ENCODE results near the gene ZBTB20. TPM values are rescaled to one million over a fixed set of nuclear protein-coding genes. Genes with fewer than 3 reads are reported as not detected.

The ZBTB20 gene
- total RNA-seq, 4 donors from 2014 or later = 46.1 to 102 (median 81.9) TPM

- ATAC-seq (ENCODE audit: low FRiP score) = no peak
- no peak for DNase-seq (ENCODE audit: low spot score)
- TF ChIP-seq CTCF (IDR thresholded peaks at IDR 0.05) = no peak
These were observed 638.9 kb downstream of the ZBTB20 start for GRCh38 chr3:114508208-114508607.

GRCh38 chr3:114506591-114507300 lies 640.3 kb downstream of the ZBTB20 start:
- ATAC-seq (ENCODE audit: low FRiP score) (no peak), DNase-seq (ENCODE audit: low spot score) (no peak)
- TF ChIP-seq CTCF (IDR thresholded peaks at IDR 0.05) = no peak

- DNase-seq (ENCODE audit: low spot score) (no peak), ATAC-seq (ENCODE audit: low FRiP score) (no peak)
- TF ChIP-seq CTCF (IDR thresholded peaks at IDR 0.05) = no peak
These were observed 642.0 kb downstream of the ZBTB20 start for GRCh38 chr3:114504941-114505628.

GRCh38 chr3:114502204-114502603 lies 644.9 kb downstream of the ZBTB20 start:
- ATAC-seq (ENCODE audit: low FRiP score) (no peak), DNase-seq (ENCODE audit: low spot score) (no peak)
- no peak for TF ChIP-seq CTCF (IDR thresholded peaks at IDR 0.05)

- no peak for DNase-seq (ENCODE audit: low spot score)
- TF ChIP-seq CTCF (IDR thresholded peaks at IDR 0.05) = no peak
- no peak for ATAC-seq (ENCODE audit: low FRiP score)
These were observed 647.1 kb downstream of the ZBTB20 start for GRCh38 chr3:114499976-114500375.

GRCh38 chr3:114498539-114499370 lies 648.3 kb downstream of the ZBTB20 start:
- DNase-seq (ENCODE audit: low spot score) (no peak), ATAC-seq (ENCODE audit: low FRiP score) (no peak)
- no peak for TF ChIP-seq CTCF (IDR thresholded peaks at IDR 0.05)

Measured in omental fat pad (tissue), 4 donors.